Lower lobe of right lung (tissue), 2 donors: ENCODE results near the gene ATG2A. TPM values are rescaled to one million over a fixed set of nuclear protein-coding genes. Genes with fewer than 3 reads are reported as not detected.
A peak's percentile ranks its signal among the peaks of the same experiment; 100 is the strongest.

Experiments used
- ATAC-seq, 2 donors: fragments of 200-7000 bp; cut with Tn5 transposase; one replicate each; pipeline ENCODE4 v1.9.1; 2020 to 2022; ENCODE audit warnings: mild to moderate bottlenecking in 2 of 2, moderate library complexity in 2 of 2
- DNase-seq: peaks from one replicate; pipeline ENCODE4 v3.0.0-alpha.2; 2020
- H3K27ac ChIP-seq: fragments of 200-600 bp; one replicate; pipeline ENCODE4 v1.8.0; 2022
- H3K27me3 ChIP-seq: fragments of 200-600 bp; one replicate; pipeline ENCODE4 v1.8.0; 2022; ENCODE audit warnings: low read depth
- H3K36me3 ChIP-seq: fragments of 200-600 bp; one replicate; pipeline ENCODE4 v1.8.0; 2022; ENCODE audit warnings: mild to moderate bottlenecking
- H3K4me1 ChIP-seq: fragments of 200-600 bp; one replicate; pipeline ENCODE4 v1.8.0; 2022
- H3K4me3 ChIP-seq: fragments of 200-600 bp; one replicate; pipeline ENCODE4 v1.8.0; 2022; ENCODE audit warnings: mild to moderate bottlenecking
- H3K9me3 ChIP-seq: fragments of 200-600 bp; one replicate; pipeline ENCODE4 v1.8.0; 2022
- intact Hi-C: fragments of 100-400 bp; cut with DNase I; formaldehyde crosslinking; loops from one replicate; pipeline ENCODE4 v1.11.0; 2022
- total RNA-seq: library from RNA; stranded (reverse); fragmentation: NEBNext Ultra II Directional; extraction: Animal tissue kit (Norgen Biotek cat#: 25700); gene quantifications from one replicate; pipeline ENCODE4 v1.2.1, GENCODE V29; 2021
- TF ChIP-seq, protein P1 (sequence below): fragments of 200-600 bp; IDR thresholded peaks from one replicate; pipeline ENCODE4 v1.8.0; 2022; ENCODE audit warnings: antibody characterized with exemption, mild to moderate bottlenecking
- donor health status: DM: no; HTN: yes; CAD: no; lungs with severe emphysema.

ATG2A gene
- total RNA-seq, 1 donor from 2014 or later: 21.7 TPM

DNA sequence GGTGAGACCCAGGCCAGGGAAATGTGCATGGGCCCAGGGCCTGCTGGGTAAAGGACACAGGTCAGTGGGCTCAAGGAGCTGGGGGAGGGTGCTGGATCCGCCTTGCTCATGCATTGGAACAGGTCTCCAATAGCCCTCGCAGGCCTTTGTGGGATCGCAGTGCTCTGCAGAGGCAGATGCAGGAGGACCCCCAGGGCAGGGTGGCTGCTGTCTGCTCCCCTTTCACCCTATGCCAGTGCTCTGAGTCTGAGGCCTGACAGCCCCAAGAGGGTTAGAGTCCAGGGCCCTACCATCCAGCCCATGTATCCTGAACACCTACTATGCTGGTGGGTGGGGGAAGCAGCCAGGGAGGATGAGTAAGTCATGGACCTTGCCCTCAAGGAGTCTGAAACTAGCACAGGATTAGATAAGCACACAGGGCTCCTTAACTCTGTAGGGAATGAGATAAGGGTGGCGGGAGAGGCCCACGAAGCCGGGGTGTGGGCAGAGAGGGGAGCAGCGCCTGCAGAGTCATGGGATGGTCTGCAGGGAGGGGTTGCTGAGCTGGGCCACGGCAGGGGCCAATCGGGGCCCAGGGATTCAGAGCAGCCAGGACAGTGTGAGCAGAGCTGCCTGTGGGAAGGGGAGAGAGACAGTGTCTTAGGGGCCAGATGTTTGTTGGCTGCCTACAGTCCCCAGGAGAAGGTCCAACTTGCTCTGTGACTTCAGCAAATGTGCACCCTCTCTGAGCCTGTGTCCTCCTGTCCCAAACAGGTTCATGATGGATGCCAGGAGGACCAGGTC lies 28.1 kb downstream of the ATG2A start:
- DNase-seq (no peak), ATAC-seq (no peak)
- H3K4me3 ChIP-seq: no peak overlapping the region
- no peak overlapping the region for H3K27ac ChIP-seq
- peaks cover 29% of the 10 kb centered on the region for H3K4me1 ChIP-seq
- intact Hi-C loops: no loop called here
- H3K36me3 ChIP-seq: no peaks in the 10 kb centered on the region
- no peaks in the 10 kb centered on the region for H3K9me3 ChIP-seq
- H3K27me3 ChIP-seq: no peaks in the 10 kb centered on the region
- TF ChIP-seq, protein P1, sequence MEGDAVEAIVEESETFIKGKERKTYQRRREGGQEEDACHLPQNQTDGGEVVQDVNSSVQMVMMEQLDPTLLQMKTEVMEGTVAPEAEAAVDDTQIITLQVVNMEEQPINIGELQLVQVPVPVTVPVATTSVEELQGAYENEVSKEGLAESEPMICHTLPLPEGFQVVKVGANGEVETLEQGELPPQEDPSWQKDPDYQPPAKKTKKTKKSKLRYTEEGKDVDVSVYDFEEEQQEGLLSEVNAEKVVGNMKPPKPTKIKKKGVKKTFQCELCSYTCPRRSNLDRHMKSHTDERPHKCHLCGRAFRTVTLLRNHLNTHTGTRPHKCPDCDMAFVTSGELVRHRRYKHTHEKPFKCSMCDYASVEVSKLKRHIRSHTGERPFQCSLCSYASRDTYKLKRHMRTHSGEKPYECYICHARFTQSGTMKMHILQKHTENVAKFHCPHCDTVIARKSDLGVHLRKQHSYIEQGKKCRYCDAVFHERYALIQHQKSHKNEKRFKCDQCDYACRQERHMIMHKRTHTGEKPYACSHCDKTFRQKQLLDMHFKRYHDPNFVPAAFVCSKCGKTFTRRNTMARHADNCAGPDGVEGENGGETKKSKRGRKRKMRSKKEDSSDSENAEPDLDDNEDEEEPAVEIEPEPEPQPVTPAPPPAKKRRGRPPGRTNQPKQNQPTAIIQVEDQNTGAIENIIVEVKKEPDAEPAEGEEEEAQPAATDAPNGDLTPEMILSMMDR: no peak

DNA sequence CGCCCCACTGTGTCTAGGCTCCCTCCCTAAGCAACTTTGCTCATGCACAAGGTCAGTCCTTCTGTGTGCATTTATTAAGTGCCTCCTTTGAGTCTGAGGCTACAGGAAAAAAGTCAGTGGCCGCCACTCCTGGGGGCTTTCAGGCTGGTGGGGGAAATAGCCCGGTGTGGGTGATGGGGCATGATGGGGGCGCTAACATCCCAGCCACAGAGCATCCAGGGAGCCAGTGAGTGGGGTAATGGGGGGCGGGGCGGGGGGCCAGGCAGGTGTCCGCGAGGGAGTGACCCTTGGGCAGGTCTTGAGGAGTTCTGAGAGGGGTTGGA lies 28.6 kb downstream of the ATG2A start:
- intact Hi-C loops: no loop called here
- Histone ChIP-seq H3K27me3 (no peaks in the 10 kb centered on the region), H3K27ac (peak overlapping the region; percentile 44), H3K9me3 (no peaks in the 10 kb centered on the region), H3K4me3 (peak overlapping the region; percentile 25), H3K4me1 (peaks cover 23% of the 10 kb centered on the region), H3K36me3 (no peaks in the 10 kb centered on the region)
- no peak for ATAC-seq
- DNase-seq: no peak
- TF ChIP-seq, protein P1: no peak

DNA sequence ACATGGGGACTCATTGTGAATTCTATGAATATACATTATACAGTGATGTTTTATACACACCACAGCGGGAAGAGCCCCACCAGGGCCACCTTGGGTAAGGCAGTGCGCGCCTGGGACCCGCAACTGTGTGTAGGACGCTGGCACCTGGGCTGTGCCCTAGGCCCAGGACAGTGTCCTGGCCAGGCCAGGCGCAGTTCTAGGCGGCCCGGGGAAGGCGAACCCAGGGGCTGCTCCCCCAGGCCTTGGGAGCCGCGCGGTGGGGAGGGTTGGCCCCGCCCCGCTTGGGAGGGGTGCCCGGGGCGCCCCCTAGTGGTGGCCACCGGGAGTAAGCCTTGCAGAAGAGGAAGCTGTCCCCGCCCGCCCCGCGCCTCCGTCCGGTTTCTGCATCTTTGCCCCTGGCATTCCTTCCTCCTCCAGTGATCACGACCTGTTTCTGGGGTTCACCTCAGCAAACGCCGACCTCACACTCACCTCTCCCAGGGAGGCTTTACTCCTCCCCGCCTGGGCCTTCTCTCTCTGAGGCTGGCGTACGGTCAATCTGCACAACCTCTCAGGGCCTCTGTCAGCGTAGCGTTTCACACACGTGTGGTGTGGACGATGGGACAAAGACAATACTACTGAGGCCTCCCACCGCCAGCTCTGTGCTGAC lies 29.1 kb downstream of the ATG2A start:
- DNase-seq (peak; percentile 91), ATAC-seq (peak; percentile 94)
- Histone ChIP-seq H3K4me1 (peaks cover 22% of the 10 kb centered on the region), H3K4me3 (peak overlapping the region; percentile 25), H3K27me3 (no peaks in the 10 kb centered on the region), H3K27ac (peak overlapping the region; percentile 44), H3K36me3 (no peaks in the 10 kb centered on the region), H3K9me3 (no peaks in the 10 kb centered on the region)
- TF ChIP-seq, protein P1: peak; percentile 99
- intact Hi-C loops: no loop called here

DNA sequence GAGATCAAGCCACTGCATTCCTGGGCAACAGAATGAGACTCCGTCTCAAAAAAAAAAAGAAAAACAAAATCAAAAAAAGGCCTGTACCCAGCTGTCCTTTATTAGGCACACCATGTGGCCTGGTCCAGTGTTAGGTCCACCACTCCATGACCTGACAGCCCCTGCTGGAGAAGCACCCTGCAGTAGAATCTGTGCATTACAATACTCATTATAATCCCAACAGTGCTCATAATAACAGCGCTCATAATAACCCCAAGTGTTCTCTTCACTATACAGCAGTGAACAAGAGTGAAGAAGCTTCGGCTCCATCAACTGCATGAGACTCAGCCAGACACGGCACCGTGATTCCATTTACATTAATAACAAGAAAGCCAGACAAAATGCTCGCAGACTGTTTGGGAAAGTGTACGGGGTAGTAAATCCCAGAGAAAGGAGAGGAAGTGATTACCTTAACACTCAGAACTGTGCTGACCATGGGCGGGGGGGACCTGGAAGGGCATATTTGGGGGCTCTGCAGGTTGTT lies 29.7 kb downstream of the ATG2A start:
- Histone ChIP-seq H3K36me3 (no peaks in the 10 kb centered on the region), H3K27me3 (no peaks in the 10 kb centered on the region), H3K4me3 (no peak overlapping the region), H3K9me3 (no peaks in the 10 kb centered on the region), H3K27ac (no peak overlapping the region), H3K4me1 (peaks cover 22% of the 10 kb centered on the region)
- TF ChIP-seq, protein P1: no peak
- no peak for DNase-seq
- ATAC-seq: no peak
- intact Hi-C loops: no loop called here

DNA sequence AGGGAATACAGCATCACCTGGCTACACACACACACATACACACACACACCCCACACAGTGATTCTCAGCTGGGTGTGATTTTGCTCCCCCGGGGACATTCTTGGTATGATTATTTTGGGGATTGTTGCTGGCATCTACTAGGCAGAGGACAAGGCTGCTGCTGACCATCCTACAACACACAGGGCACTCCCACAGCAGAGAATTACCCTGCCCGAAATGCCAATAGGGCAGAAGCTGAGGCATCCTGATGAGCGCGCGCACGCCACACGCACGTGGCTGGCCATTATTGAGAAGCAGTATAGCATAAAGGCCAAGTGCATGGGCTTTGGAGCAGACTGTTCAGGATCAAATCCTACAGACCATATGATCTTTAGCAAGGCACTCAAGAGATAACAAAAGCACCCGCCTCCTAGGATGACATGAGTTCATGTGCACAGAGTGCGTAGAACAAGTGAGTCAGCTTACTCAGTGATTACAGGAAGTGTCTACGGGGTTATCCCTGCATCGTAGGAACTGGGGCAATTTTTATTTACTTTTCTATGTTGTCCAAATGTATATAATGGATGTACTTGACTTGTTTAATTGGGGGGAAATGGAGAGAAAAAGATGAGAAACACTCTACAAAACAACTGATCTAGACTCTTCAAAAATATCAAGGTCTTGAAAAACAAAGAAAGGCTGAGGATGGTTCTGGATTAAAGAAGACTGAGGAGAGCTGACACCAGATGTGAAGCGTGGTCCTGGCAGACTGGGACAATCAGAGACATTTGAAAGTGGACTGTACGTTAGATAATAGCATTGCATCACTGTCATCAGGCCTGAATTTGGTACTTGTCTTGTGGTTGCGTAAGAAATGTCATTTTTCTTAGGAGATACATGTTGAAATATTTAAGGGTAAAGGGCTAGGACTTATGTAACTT lies 31.4 kb downstream of the ATG2A start:
- intact Hi-C loops: no loop called here
- TF ChIP-seq, protein P1: no peak
- no peak overlapping the region for H3K4me3 ChIP-seq
- H3K9me3 ChIP-seq: no peaks in the 10 kb centered on the region
- no peaks in the 10 kb centered on the region for H3K36me3 ChIP-seq
- H3K27me3 ChIP-seq: no peaks in the 10 kb centered on the region
- ATAC-seq (peak; percentile 56 to 63), DNase-seq (no peak)
- peaks cover 31% of the 10 kb centered on the region for H3K4me1 ChIP-seq
- peak overlapping the region; percentile 21 for H3K27ac ChIP-seq
